Heart left ventricle (tissue), 16 donors: ENCODE results near the gene SRGAP3. TPM values are rescaled to one million over a fixed set of nuclear protein-coding genes. Genes with fewer than 3 reads are reported as not detected.

Experiments used
- ATAC-seq, 4 donors: fragments of 200-7000 bp; cut with Tn5 transposase; one replicate each; pipeline ENCODE4 v1.9.1; 2020 to 2022; ENCODE audit warnings: moderate library complexity in 4 of 4, mild to moderate bottlenecking in 3 of 4, moderate number of reproducible peaks in 1 of 4
- DNase-seq, 5 donors: peaks; one replicate each; pipeline ENCODE4 v3.0.0-alpha.2; 2020
- H3K27ac ChIP-seq, 12 donors: fragments of 200-600 bp; sonication (generic) in 4 of 12; one replicate each; pipeline versions ENCODE4 v1.5.0 to v1.8.0; 2016 to 2022; ENCODE audit warnings: mild to moderate bottlenecking in 2 of 12
- H3K27me3 ChIP-seq, 9 donors: fragments of 200-600 bp; sonication (generic) in 2 of 9; one replicate each; pipeline versions ENCODE4 v1.5.1 to v1.8.0; 2016 to 2022; ENCODE audit warnings: mild to moderate bottlenecking in 3 of 9
- H3K36me3 ChIP-seq, 9 donors: fragments of 200-600 bp; sonication (generic) in 2 of 9; one replicate each; pipeline versions ENCODE4 v1.5.0 to v1.8.0; 2018 to 2022; ENCODE audit warnings: mild to moderate bottlenecking in 2 of 9
- H3K4me1 ChIP-seq, 12 donors: fragments of 200-600 bp; sonication (generic) in 4 of 12; one replicate each; pipeline versions ENCODE4 v1.5.0 to v1.8.0; 2016 to 2022; ENCODE audit warnings: mild to moderate bottlenecking in 3 of 12
- H3K4me3 ChIP-seq, 12 donors: fragments of 200-600 bp; sonication (generic) in 4 of 12; one replicate each; pipeline versions ENCODE4 v1.5.0 to v1.8.0; 2017 to 2022; ENCODE audit warnings: mild to moderate bottlenecking in 9 of 12, moderate library complexity in 4 of 12
- H3K9me3 ChIP-seq, 12 donors: fragments of 200-600 bp; sonication (generic) in 4 of 12; one replicate each; pipeline versions ENCODE4 v1.5.0 to v1.8.0; 2016 to 2022; ENCODE audit warnings: mild to moderate bottlenecking in 1 of 12
- CTCF ChIP-seq, 12 donors: fragments of 200-600 bp; sonication (generic) in 4 of 12; IDR thresholded peaks; one replicate each; pipeline versions ENCODE4 v1.5.0 to v1.8.0; 2018 to 2022; ENCODE audit warnings: antibody characterized with exemption in 12 of 12, mild to moderate bottlenecking in 5 of 12
- POLR2A ChIP-seq, 2 donors: fragments of 450-650 bp; IDR thresholded peaks; one replicate each; pipeline ENCODE4 v1.6.1; 2017; ENCODE audit warnings: antibody characterized with exemption in 2 of 2, mild to moderate bottlenecking in 2 of 2, moderate library complexity in 2 of 2
- WGBS, 4 donors: extraction: QIAGEN DNeasy Blood & Tissue Kit in 2 of 4; methylation state at CpG; one replicate each; pipeline versions ENCODE4 v1.1.5 to v1.1.7; 2013 to 2018; 5-methylcytosine and 5-hydroxymethylcytosine counted together
- intact Hi-C, 10 donors: fragments of 100-400 bp; cut with DNase I; formaldehyde crosslinking; loops; one replicate each; pipeline versions ENCODE4 v1.11.1 to v1.14.2; 2022
- polyA plus RNA-seq, 2 donors: library from polyadenylated mRNA; stranded (reverse); fragments of 200-250 nt; gene quantifications; one replicate each; pipeline ENCODE4 v1.2.3, GENCODE V29; 2013
- total RNA-seq, 9 donors: library from RNA; depleted of rRNA in 2 of 9; stranded (reverse); fragments of >200 nt in 2 of 9; fragmentation: NEBNext Ultra II Directional in 3 of 9; extraction: Animal tissue kit (Norgen Biotek cat#: 25700) in 3 of 9; gene quantifications; one replicate each; pipeline versions ENCODE4 v1.1.0 to v1.2.4, GENCODE V29; 2016 to 2023
- donor health status: ischemic (EF 13 %, LVEDD 7.1; RV severe dilation, severe dysfunction).
- donor health status: healthy with polysubstance abuse.
- donor health status: DM: no; HTN: yes; CAD: no.
- donor health status: DM: no; HTN: no; CAD: no.
- donor health status: ischemic (EF 25% LVEDD 6.9; RV normal size, moderate dysfunction).
- donor health status: ischemic (EF 25% LVEDD 5.7; RV mildly dilated, moderate dysfunction).
- donor health status: healthy.
- donor health status: DM: yes; HTN: yes; CAD: no.
- donor health status: ischemic (EF 35%, LVEDD 5.7; RV mildly dilated, moderate dysfunction).
- donor health status: nonischemic (EF 11% LVEDD 7.7; RV severe dilation, severe dysfunction).
- donor health status: DM: yes; HTN: yes; CAD: no.
- donor health status: PGD.
- donor health status: ischemic (EF 29% LVEDD 5.4; RV normal size, mild dysfunction).
- donor health status: nonischemic (EF 23%, LVEDD 6.1; RV moderate dilation, normal function).

The SRGAP3 gene
- total and polyA plus RNA-seq, 11 donors: 1.4 to 16.8 (median 9.0) TPM

GRCh38 chr3:9047452-9048346, 201.7 kb downstream of the SRGAP3 start:
- intact Hi-C loops: no loop called here
- Histone ChIP-seq H3K9me3 (no peaks in the 10 kb centered on the region), H3K27ac (no peak overlapping the region), H3K4me3 (no peak overlapping the region), H3K27me3 (no peaks in the 10 kb centered on the region), H3K36me3 (peaks cover 0 to 11% (median 2%) of the 10 kb centered on the region in 9 donors), H3K4me1 (no peaks in the 10 kb centered on the region)
- TF ChIP-seq CTCF (IDR thresholded peaks at IDR 0.05): no peak
- no peak for TF ChIP-seq POLR2A (IDR thresholded peaks at IDR 0.05)
- no peak for DNase-seq
- WGBS, 4 donors: 88 to 93% (median 91%) methylated on average over 19 to 20 of the region's 20 CpGs
- peak in 1 of 4 donors; percentile 33 for ATAC-seq

GRCh38 chr3:9045371-9045770, 204.1 kb downstream of the SRGAP3 start:
- Histone ChIP-seq H3K36me3 (peaks cover 0 to 5% (median 0%) of the 10 kb centered on the region in 9 donors), H3K9me3 (no peaks in the 10 kb centered on the region), H3K27me3 (no peaks in the 10 kb centered on the region), H3K27ac (no peak overlapping the region), H3K4me3 (no peak overlapping the region), H3K4me1 (no peaks in the 10 kb centered on the region)
- intact Hi-C loops: no loop called here
- 83 to 92% (median 88%) methylated on average over 7 of the region's 7 CpGs for WGBS, 4 donors
- TF ChIP-seq POLR2A (IDR thresholded peaks at IDR 0.05) (no peak), CTCF (IDR thresholded peaks at IDR 0.05) (no peak)
- ATAC-seq (no peak), DNase-seq (no peak)

GRCh38 chr3:9043063-9043462, 206.4 kb downstream of the SRGAP3 start:
- 82 to 89% (median 87%) methylated on average over 6 of the region's 6 CpGs for WGBS, 4 donors
- Histone ChIP-seq H3K4me1 (no peaks in the 10 kb centered on the region), H3K36me3 (peaks cover 0 to 3% (median 0%) of the 10 kb centered on the region in 9 donors), H3K9me3 (no peaks in the 10 kb centered on the region), H3K27me3 (no peaks in the 10 kb centered on the region), H3K27ac (no peak overlapping the region), H3K4me3 (no peak overlapping the region)
- no peak for TF ChIP-seq POLR2A (IDR thresholded peaks at IDR 0.05)
- TF ChIP-seq CTCF (IDR thresholded peaks at IDR 0.05): no peak
- intact Hi-C loops: no loop called here
- DNase-seq: no peak
- ATAC-seq: no peak

GRCh38 chr3:9041626-9042025, 207.8 kb downstream of the SRGAP3 start:
- H3K27ac ChIP-seq: no peak overlapping the region
- no peaks in the 10 kb centered on the region for H3K9me3 ChIP-seq
- no peak for DNase-seq
- H3K36me3 ChIP-seq: no peaks in the 10 kb centered on the region
- H3K27me3 ChIP-seq: no peaks in the 10 kb centered on the region
- peaks cover 0 to 13% (median 11%) of the 10 kb centered on the region in 12 donors for H3K4me1 ChIP-seq
- no peak overlapping the region for H3K4me3 ChIP-seq
- 86 to 96% (median 92%) methylated on average over 12 of the region's 12 CpGs for WGBS, 4 donors
- intact Hi-C loops: no loop called here
- no peak for ATAC-seq
- TF ChIP-seq CTCF (IDR thresholded peaks at IDR 0.05) (no peak), POLR2A (IDR thresholded peaks at IDR 0.05) (no peak)
